WERI-Rb-1 (cell line): ENCODE data around the gene CAMK1G.

ENCODE experiments used
- DNase-seq: peaks from one replicate; pipeline ENCODE4 v3.0.0-alpha.2; 2020
- H3K27ac ChIP-seq: fragments of 250-450 bp; sonication (Bioruptor Pico); 2 replicates; pipeline ENCODE4 v1.5.1; 2020; ENCODE audit warnings: mild to moderate bottlenecking, moderate library complexity
- H3K27me3 ChIP-seq: fragments of 250-450 bp; sonication (Bioruptor Pico); 2 replicates; pipeline ENCODE4 v1.5.1; 2021; ENCODE audit warnings: mild to moderate bottlenecking, low read depth, moderate library complexity; ENCODE audit not compliant: insufficient read depth, severe bottlenecking
- H3K36me3 ChIP-seq: fragments of 250-450 bp; sonication (Bioruptor Pico); 2 replicates; pipeline ENCODE4 v1.5.1; 2020; ENCODE audit warnings: mild to moderate bottlenecking, moderate library complexity
- H3K4me3 ChIP-seq: 2 replicates; pipeline ENCODE4 v1.5.1; 2011; ENCODE audit warnings: low read depth, mild to moderate bottlenecking, control low read depth, low read length
- H3K9me3 ChIP-seq: fragments of 250-450 bp; sonication (Bioruptor Pico); 2 replicates; pipeline ENCODE4 v1.5.1; 2021; ENCODE audit warnings: mild to moderate bottlenecking, moderate library complexity; ENCODE audit not compliant: severe bottlenecking
- CTCF ChIP-seq: IDR thresholded peaks from 2 replicates; pipeline ENCODE4 v1.5.1; 2011; ENCODE audit warnings: low read depth, mild to moderate bottlenecking, control low read depth, inconsistent platforms, low read length

CAMK1G gene

GRCh38 chr1:209633335-209633997, 50.0 kb downstream of the CAMK1G start:
- Histone ChIP-seq H3K9me3 (no peaks in the 10 kb centered on the region), H3K27me3 (peaks cover 74% of the 10 kb centered on the region), H3K27ac (no peak overlapping the region), H3K36me3 (no peaks in the 10 kb centered on the region), H3K4me3 (no peak overlapping the region)
- no peak for TF ChIP-seq CTCF
- DNase-seq: no peak

- Histone ChIP-seq H3K36me3 (no peaks in the 10 kb centered on the region), H3K9me3 (no peaks in the 10 kb centered on the region), H3K27ac (no peak overlapping the region), H3K27me3 (peaks cover 70% of the 10 kb centered on the region), H3K4me3 (no peak overlapping the region)
- DNase-seq: no peak
- TF ChIP-seq CTCF: no peak
These were observed 50.7 kb downstream of the CAMK1G start for GRCh38 chr1:209634005-209634737.

GRCh38 chr1:209635850-209636249, 52.3 kb downstream of the CAMK1G start:
- no peak for DNase-seq
- H3K36me3 ChIP-seq: no peaks in the 10 kb centered on the region
- H3K4me3 ChIP-seq: no peak overlapping the region
- peaks cover 64% of the 10 kb centered on the region for H3K27me3 ChIP-seq
- no peak for TF ChIP-seq CTCF
- H3K9me3 ChIP-seq: no peaks in the 10 kb centered on the region
- H3K27ac ChIP-seq: no peak overlapping the region

- Histone ChIP-seq H3K9me3 (no peaks in the 10 kb centered on the region), H3K27ac (no peak overlapping the region), H3K27me3 (peaks cover 41% of the 10 kb centered on the region), H3K4me3 (no peak overlapping the region), H3K36me3 (no peaks in the 10 kb centered on the region)
- DNase-seq: no peak
- no peak for TF ChIP-seq CTCF
These were observed 58.3 kb downstream of the CAMK1G start for GRCh38 chr1:209641832-209642172.

GRCh38 chr1:209642816-209643215, 59.3 kb downstream of the CAMK1G start:
- no peaks in the 10 kb centered on the region for H3K9me3 ChIP-seq
- H3K4me3 ChIP-seq: no peak overlapping the region
- DNase-seq: no peak
- TF ChIP-seq CTCF: no peak
- H3K27ac ChIP-seq: no peak overlapping the region
- no peaks in the 10 kb centered on the region for H3K36me3 ChIP-seq
- peaks cover 41% of the 10 kb centered on the region for H3K27me3 ChIP-seq
